HG02870 (cell line): ENCODE results near the gene NENF.
"Not testable (repeated sequence)": the region's sequence is repeated elsewhere in the genome, so short reads cannot be mapped to it uniquely, and the experiment has no call there.

Experiments used
- ATAC-seq: cut with Tn5 transposase; IDR thresholded peaks from one replicate; pipeline ENCODE4 v1.9.1; 2021; ENCODE audit warnings: mild to moderate bottlenecking, moderate library complexity; ENCODE audit not compliant: unreplicated experiment

NENF gene

DNA sequence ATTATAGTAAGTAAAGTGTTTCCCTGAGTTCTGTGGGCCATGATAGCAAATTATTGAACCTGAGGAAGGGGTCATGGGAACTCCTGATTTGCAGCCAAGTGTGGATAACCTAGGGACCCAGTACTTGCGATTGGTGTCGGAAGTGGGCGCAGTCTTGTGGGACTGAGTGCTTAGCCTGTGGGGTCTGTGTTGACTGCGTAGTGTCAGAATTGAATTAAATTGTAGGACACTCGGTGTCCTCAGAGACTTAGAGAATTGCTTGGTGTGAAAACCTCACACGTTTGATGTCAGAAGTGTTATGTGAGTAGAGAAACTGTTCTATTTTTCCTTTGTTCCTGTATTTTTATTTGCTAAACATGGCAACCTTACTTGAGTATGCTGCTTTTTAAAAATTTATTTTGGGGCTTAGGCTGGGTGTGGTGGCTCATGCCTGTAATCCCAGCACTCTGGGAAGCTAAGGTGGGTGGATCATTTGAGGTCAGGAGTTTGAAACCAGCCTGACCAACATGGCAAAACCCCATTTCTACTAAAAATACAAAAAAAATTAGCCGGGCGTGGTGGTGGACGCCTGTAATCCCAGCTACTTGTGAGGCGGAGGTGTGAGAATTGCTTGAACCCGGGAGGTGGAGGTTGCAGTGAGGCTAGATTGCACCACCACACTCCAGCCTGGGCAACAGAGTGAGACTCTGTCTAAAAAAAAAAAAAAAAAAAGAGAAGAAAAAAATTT is 48.2 kb downstream of the NENF start:
- not testable (repeated sequence) for ATAC-seq

GRCh38 chr1:212481438-212481767 is 48.7 kb downstream of the NENF start:
- no peak for ATAC-seq

- no peak for ATAC-seq
Measured at GRCh38 chr1:212482006-212482636, 49.4 kb downstream of the NENF start.

DNA sequence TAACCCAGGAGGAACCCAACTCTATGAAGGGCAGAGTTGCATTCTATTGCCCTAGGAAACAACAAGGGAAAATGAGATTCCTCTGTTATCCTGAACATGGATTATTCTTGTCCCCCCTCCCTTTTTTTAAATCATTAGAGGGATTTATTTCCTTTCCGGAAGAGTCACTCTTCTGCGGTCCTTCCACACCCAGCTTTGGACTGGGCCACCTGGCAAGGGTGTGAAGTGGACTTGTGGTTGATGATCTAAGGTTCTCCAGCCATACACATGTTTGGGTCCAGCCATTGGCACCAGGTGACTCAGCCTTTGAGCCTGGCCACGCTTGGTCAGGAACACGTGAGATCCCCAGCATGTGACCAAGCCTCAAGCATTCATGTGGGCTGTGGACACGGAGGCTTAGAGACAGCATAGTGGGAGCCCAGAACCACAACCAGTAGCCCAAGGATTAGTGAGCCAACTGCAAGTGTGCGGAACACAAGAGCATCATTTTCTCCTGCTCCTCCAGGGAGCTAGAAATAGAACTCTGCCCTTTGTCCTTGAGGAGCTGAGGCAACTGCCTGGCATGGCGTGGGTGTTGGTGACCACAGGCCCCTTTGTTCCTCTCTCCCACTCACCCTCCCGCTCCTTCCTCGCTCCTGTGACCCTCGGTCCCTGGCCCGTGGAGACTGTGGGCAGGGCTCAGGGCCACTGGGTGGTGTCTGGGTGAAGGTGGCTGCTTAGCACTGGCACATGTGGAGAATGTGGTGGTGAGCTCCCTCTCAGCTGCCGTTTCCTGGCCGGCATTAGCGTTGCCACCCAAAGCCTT is 50.1 kb downstream of the NENF start:
- no peak for ATAC-seq

DNA sequence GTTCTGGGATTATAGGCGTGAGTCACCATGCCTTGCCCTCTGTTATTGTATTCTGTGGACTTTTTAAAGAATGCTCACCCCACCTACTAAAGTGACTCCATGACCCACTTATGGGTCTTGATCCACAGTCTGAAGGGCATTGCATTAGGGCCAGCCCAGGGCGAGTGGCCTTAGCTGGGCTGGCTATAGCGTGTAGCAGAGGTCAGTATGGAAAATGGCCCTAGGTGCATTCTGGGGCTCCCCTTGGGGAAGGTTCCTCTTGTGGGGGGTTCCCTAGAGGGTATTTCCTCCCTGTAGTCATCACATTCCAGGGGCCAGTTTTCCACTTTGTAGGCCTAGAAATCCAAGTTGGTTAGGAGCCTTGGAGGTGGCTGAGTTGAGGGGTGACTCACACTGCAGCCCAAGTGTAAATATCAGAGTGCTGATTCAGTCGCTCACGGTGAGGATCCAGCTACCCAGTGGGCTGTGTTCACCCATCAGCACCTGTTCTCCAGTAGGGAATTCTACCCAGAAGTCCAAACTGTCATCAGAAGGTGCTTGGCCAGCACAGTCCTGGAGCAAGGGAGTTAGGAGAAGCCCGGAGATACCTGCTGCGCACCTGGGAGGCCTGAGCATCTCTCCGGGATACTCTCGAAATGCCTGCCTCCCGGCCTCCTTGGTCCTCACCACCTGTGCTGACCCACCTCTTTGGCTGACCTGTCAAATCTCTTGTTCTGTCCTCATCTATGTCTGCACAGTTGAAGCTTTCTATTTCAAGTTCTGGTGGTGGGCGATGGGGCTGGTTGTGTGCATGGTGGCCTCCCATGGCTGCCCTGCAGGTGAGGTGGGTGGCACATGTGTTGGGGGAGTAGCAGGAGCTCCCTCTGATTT is 52.2 kb downstream of the NENF start:
- ATAC-seq: no peak

GRCh38 chr1:212485571-212485912 is 52.8 kb downstream of the NENF start:
- ATAC-seq: no peak

DNA sequence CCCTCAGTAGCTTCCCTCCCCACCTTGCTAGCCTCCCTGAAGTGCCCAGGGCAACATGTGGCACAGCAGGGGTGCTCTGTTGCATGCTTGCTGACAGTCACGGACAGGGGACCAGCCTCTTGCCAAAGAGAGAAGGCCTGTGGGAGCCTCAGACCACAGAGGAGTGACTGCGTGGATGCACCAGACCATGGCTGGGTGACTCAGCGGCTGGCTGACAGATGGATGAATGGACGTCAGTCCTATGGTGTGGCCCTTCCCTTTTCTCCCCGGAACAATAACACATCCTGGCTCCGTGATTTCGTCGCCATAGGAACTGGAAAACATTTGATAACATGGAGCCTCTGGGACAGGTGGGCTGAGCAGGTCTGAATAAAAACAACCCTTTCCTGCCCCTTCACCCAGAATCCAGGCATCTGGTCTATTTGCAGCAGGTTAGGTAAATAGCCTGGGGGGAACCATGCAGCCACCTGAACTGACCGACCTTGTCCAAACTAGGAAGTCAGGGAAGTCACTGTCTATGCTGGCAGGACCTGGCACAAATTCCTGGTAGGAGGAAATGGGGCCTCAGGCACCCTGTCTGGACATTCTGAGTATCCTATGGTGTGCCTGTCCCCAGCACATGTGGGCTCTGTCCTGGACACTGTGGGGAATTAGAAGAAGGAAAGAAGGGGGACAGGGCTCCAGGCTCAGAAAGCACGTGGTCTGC is 53.3 kb downstream of the NENF start:
- ATAC-seq: no peak

DNA sequence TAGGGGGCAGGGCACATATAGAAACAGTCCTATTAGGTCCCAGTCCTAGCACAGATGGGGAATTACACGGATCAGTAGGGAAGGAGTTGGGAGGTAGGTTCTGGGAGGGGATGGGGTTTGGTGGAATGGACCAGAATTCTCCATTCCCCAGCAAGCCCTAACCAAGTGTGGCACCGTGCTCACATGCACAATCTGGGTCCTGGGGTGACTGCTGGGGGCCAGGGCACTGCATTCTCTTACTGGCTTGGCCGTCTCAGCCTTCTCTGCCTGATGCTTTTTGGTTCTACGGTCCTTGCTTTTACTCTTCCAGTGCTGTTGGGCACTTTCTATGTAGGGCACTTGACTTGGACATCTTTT is 53.9 kb downstream of the NENF start:
- no peak for ATAC-seq

DNA sequence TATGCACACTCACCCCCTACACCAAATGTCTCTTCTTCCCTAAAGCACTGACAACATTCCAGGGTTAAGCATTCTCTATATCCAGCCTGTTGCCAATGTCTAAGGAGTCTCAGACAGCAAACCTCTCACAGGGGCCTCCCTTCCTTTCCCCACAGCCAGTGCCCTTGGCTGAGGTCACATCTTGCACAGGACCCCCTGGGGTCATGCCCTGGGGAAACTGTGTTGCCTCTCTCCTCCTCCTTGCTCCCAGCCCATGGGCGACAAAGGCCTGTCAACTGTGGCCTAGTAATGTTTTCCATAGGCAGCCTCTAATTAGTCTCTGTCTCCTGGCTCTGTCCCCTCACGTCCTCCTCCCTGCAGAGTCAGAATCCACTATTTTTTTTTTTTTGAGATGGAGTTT is 54.6 kb downstream of the NENF start:
- no peak for ATAC-seq

- ATAC-seq: peak; percentile 7
Measured at GRCh38 chr1:212487774-212488435, 55.2 kb downstream of the NENF start.

DNA sequence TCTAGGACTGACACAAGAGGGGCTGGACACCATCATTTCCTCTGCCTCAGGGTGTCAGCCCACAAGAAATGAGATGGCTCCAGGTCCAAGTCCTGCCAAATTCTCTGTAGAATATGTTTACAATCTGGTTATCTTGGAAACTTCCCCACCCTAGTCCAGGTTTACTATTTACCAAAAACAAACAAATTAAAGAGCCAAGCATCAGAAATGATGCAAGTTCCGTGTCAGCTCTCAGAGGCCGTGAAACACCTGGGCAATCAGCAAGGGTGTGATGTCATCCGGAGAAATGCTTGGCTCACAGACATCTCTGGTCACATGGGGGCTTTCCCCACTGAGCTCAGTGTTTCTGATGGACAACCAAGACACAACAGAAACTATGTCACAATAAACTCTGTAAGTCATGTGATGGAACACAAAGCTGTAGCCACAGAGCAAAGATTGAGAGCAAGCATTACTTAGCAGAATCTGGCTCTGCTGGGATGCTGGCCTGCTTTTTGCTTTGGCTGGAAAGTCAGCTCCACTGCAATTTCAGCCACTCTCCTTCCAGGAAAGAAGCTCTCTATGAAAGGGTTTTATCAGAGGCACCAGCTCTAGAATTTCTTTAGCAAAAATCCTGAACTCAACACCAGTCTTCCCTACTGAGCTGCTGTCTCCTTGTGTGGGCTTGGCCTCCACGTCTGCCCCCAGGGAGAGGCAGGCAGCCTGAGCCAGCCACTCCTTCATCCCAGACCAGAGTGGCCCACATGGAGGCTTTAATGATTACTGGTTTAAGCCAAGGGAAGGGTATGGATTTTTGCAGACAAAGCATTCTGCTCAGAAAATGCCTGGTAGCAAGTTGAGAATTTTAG is 55.9 kb downstream of the NENF start:
- peak; percentile 88 for ATAC-seq

DNA sequence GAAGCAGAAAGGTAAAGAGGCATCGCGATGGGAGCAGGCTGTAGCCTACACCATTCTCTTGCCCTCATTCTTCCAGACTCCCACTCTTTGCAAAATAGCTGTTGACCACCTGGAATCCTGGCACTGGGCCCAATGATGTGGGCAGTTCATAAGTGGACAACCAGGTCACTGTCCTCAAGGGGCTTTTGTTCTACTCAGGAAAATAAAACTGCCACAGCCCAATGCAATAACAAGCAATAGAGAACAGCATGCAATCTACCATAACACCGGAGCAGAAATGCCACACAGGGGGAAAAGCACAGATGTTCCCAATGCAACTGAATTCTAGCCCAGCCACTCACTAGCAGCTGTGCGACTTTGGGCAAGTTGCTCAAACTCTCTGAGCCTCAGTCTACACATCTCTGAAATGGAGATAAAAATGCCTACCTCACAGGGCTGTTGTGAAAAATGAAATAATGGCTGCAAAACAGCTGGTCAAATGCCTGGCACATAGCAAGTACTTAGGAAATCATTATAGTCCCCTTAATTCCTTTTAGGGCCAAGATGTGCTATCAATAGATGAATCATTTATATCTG is 56.7 kb downstream of the NENF start:
- ATAC-seq: no peak

DNA sequence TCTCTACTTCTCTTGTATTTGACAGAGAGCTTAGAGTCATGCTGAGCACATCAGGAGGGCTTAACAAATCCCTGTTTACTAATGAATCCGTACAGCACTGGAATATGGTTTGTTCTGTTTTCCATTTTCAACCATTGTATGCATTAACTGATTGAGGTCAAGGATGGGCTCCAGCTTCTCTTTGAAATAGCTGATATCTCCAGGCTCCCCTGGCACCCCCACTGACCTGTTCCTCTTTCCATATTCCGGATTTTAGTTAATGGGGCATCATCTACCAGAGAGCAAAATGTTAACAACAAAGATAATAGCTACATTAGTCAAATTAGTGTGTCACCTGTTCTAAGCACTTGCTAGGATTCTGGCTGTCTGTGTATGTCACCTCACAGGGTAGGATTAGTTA is 57.6 kb downstream of the NENF start:
- ATAC-seq: no peak

GRCh38 chr1:212491454-212491853 is 58.7 kb downstream of the NENF start:
- ATAC-seq: no peak
